Left cardiac atrium (tissue), 4 donors: ENCODE measurements around the gene NDUFS7. TPM values are rescaled to one million over a fixed set of nuclear protein-coding genes. Genes with fewer than 3 reads are reported as not detected.

Experiments
- ATAC-seq, 2 donors: fragments of 200-7000 bp; cut with Tn5 transposase; one replicate each; pipeline ENCODE4 v1.9.1; 2020; ENCODE audit warnings: mild to moderate bottlenecking in 2 of 2, moderate library complexity in 2 of 2
- DNase-seq: peaks from one replicate; pipeline ENCODE4 v3.0.0-alpha.2; 2020
- intact Hi-C, 2 donors: fragments of 100-400 bp; cut with DNase I; formaldehyde crosslinking; loops; one replicate each; pipeline versions ENCODE4 v1.14.1 to v1.15.1; 2022 to 2023
- total RNA-seq, 2 donors: library from RNA; stranded (reverse); fragmentation: NEBNext Ultra II Directional; extraction: Animal tissue kit (Norgen Biotek cat#: 25700); gene quantifications; one replicate each; pipeline ENCODE4 v1.2.1, GENCODE V29; 2021
- donor health status: DM: no; HTN: yes; CAD: no.
- donor health status: DM: no; HTN: yes; CAD: no; lungs with severe emphysema.
- donor health status: DM: yes; HTN: yes; CAD: no.
- donor health status: Dilated cardiomyopathy.

NDUFS7 gene
- total RNA-seq, 2 donors from 2014 or later = 240 to 267 TPM

- ATAC-seq = no peak
- no peak for DNase-seq
- intact Hi-C loops = no loop called here
These were observed 37.7 kb downstream of the NDUFS7 start for GRCh38 chr19:1421218-1421957.

- no peak for ATAC-seq
- intact Hi-C loops = no loop called here
- DNase-seq = no peak
These were observed 38.2 kb downstream of the NDUFS7 start for GRCh38 chr19:1421958-1422305.

DNA sequence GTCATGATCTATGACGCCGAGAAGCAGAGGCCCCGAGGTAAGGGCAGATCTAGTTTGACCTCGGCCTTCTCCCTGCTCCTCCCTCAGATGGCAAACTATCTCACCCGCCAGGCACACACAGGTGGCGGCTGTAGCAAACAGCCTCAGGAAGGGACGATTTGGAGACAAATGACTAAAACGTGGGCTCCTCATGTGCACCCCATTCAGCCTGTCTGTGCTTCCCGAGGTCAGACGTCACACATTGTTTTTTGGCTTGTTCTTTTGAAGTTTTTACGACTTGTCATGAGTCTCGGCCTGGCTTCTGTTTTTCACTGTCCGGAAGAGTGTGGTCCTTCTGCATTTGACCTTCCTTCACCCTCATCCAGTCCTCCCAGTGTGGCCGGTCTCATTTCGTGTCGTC, 38.7 kb downstream of the NDUFS7 start:
- intact Hi-C loops = no loop called here
- DNase-seq (no peak), ATAC-seq (no peak)

- intact Hi-C loops = no loop called here
- ATAC-seq (no peak), DNase-seq (no peak)
These were observed 39.2 kb downstream of the NDUFS7 start for GRCh38 chr19:1422943-1423342.

DNA sequence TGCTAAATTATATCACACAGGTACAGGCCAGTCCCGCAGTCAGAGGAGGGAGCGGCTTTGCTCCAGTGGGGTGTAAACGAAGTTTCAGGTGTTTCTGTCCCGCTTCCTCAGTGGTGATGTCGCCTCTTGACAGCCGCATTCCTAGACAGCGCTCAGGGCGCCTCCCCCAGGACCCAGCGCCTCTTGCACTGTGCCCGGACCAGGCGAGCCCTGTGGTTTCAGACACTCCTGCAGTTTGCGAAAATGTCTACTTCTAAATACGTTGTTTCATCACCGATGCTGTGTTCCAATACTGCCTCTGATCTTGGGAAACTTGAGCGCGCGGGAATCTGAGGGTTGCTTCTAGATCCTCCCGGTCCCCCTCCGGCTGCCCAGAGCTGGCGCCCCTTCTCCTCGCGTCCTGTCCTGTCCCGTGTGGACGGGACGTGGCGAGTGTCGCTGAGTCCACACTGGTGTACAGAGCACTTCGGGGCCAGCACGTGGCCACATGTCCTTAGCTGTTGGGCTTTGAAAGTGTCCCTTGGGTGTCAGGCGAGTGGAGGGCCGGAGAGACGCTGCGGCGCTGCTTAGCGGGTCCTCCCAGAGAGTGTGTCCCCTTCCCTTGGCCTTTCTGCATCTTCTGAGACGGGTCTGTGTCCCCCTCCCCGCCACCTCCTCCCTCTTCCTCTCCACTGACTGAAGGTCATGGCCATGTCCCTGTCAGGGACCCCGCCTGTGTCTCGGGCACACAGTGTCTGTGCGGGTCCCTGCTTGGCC, 39.9 kb downstream of the NDUFS7 start:
- intact Hi-C loops = no loop called here
- no peak for ATAC-seq
- DNase-seq = no peak

- DNase-seq (no peak), ATAC-seq (no peak)
- intact Hi-C loops = no loop called here
These were observed 40.7 kb downstream of the NDUFS7 start for GRCh38 chr19:1424192-1424955.

- ATAC-seq (no peak), DNase-seq (no peak)
- intact Hi-C loops = no loop called here
These were observed 41.6 kb downstream of the NDUFS7 start for GRCh38 chr19:1425102-1425837.

DNA sequence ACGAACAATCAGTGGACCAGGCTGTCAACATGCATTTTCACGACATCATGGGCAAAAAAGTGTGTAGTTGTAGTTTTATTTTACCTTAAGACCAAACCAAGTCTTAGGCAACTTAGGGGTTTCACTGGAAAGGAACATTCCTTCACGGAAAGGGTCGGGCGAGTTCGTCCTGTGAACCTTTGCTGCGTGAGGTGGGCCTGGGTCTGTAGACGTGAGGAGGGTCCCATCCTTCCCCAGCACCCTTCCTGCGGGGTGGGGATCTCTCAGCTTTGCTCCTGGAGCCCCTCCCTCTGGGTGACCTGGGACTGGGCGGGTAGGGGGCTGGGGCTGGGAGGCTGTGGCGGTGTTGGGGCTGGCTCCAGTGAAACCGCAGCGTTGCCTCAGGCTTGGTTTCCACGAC, 42.2 kb downstream of the NDUFS7 start:
- no peak for DNase-seq
- no peak for ATAC-seq
- intact Hi-C loops = no loop called here

- ATAC-seq (no peak), DNase-seq (no peak)
- intact Hi-C loops = no loop called here
These were observed 43.0 kb downstream of the NDUFS7 start for GRCh38 chr19:1426736-1427135.

DNA sequence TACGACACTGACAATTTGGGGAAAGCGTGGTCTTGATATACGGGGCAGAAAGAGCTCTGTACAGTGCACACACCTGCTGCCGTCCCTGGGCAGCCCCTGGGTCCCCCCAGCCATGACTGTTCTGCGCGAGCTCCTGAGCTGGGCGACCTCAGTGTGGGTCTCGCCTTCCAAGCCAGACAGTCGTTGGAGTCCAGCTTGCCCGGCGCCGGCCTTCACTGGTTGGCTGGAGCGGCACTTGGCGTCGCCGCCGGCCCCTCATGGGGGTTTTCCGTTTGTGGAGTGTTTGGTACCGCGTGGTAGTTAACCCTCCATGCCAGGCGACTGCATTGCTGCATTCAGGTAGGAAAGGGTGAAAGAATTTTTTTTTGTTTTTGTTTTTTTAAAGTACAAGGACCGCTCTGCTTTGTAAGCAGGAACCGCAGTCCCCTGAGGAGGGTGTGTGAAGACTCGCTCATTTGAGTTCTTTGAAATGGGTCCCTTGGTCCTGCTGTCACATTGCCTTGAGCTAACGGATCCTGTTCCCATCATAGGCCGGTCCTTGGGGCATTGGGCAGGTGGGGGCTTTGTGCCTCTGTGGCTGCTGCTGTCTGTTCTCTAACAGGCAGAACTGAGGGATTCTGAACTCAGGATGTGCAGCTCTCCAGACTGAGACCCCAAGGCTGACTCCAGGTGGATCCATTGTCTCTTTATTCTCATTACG, 43.7 kb downstream of the NDUFS7 start:
- intact Hi-C loops = no loop called here
- ATAC-seq (no peak), DNase-seq (no peak)

DNA sequence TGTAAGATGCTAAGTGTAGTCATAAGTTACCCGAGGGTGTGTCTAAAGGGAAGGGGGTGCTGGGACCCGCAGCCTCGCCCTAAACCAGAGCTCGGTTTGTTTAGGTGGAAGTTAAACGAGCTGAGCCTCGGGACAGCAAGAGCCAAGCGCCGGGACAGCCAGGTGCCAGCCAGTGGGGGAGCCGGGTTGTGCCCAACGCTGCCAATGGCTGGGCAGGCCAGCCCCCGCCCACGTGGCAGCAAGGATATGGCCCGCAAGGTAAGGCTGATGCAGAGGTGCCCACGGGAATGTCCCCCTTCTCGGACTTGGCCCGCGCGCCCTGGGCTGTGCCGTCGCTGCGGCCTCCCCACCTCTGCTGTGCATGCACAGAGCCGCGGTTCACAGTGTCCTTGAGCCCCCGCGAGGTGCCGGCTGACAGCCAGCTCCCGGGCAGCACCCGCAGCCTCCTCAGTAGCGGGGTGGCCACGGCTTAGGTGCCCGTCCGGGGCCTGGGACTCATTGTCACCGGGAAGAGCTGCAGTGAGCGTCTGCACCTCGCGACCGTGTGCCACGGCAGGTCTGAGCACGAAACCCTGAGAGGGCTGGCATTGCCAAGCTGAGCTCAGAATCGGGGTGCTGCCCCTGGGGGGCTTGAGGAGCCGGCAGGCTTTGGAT, 45.2 kb downstream of the NDUFS7 start:
- intact Hi-C loops = no loop called here
- DNase-seq (no peak), ATAC-seq (peak in 1 of 2 donors; percentile 5)

DNA sequence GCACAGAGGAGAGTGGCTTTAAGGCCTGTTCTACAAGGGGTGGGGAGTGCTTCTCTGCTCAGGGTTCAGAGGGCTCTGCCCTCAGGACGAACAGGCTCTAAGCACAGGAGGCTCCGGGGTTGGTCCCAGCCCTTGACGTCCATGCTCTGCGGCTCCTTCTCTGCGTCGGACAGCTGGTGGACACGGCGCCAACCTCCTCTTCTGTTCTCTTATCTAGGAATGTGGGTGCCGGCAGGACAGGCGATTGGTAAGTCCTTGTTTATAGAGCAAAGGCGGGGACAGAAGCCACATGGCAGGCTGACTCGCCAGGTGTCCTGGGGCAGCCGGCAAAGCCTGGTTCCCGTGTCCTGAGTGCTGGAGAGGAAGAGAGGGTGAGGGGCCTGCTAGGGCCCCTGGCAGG, 46.0 kb downstream of the NDUFS7 start:
- ATAC-seq (peak; percentile 59 to 83), DNase-seq (no peak)
- intact Hi-C loops = no loop called here

GRCh38 chr19:1430246-1430645, 46.5 kb downstream of the NDUFS7 start:
- no peak for DNase-seq
- intact Hi-C loops = no loop called here
- no peak for ATAC-seq

- intact Hi-C loops = no loop called here
- no peak for ATAC-seq
- DNase-seq = no peak
These were observed 48.2 kb downstream of the NDUFS7 start for GRCh38 chr19:1431759-1432506.

DNA sequence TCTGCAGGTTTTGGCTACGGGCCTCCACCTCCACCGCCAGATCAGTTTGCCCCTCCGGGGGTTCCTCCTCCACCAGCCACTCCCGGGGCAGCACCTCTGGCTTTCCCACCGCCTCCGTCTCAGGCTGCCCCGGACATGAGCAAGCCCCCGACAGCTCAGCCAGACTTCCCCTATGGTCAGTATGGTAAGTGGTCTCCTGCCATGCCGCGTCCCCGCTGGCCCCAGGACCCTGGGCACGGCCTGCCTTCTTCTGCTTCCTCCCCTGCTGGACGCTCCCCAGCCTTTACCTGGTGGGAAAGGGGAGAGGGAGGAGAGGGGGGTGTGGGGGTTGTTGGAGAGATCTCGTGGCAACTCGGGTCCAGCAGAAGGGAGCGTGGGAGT, 48.8 kb downstream of the NDUFS7 start:
- ATAC-seq = no peak
- no peak for DNase-seq
- intact Hi-C loops = no loop called here

DNA sequence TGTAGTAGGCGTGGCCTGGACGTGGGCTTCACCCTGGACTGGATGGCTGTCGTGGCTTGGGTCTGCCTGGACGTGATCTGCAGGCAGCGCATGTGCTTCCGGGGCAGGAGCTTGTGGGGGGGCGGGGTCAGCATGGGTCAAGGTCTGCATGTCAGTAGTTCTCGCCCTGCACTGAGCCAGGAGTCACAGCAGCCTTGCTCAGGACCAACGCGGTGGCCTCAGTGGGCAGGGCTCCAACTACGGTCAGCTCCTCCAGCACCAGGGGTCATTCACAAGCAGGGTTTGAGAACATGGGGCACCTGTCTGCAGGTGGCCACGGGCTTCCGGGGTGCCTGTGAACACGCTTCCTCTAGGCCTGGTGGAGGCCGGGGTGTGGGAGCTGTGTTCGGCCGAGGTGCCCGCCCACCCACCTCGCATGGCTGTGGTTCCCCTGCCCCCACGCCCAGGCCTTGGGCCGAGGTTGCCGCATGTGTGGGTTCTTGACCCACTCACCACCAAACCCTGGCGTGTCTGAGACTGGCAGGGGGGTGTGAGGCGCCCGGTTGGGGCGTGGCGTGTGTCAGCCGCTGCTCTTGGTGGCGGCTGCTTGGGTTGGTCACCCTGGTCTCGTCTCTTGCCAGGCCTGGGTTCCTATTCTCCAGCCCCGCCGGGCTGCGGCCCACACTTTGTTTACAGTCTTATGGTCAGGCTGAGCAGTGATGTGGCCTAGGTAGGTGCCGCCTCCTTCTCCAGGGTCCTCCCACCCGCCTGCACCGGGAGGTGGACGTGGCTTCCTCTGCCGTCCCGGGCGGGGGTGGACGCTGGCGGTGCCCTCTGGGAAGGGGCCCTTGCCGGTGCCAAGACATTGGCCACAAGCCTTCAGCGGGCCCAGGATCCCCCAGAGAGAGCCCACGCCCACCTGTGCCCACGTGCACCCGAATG, 49.7 kb downstream of the NDUFS7 start:
- DNase-seq = no peak

DNA sequence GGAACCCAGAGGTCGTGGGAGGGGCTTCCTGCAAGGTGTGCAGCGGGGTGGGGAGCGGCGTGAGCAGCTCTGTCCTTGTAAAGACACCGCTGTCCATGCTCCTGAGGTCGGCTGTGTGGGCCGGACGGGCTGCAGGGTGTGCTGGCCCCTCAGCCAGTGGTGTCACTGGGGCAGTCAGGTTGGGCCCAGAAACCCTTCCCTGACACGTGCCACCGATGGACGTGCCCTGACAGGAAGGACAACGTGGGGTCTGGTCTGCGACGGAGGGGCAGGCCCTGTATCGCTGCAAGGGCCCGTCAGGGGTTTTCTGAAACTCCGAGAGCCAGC, 50.3 kb downstream of the NDUFS7 start:
- intact Hi-C loops = no loop called here
- DNase-seq (no peak), ATAC-seq (no peak)

More for the DNA sequence above, 49.7 kb downstream of the NDUFS7 start:
- no peak for ATAC-seq
- intact Hi-C loops = no loop called here
